H9 (cell line): ENCODE data around the gene NCDN. TPM values are rescaled to one million over a fixed set of nuclear protein-coding genes. Genes with fewer than 3 reads are reported as not detected.
A peak's percentile ranks its signal among the peaks of the same experiment; 100 is the strongest.

ENCODE experiments used
- DNase-seq: peaks from one replicate; pipeline ENCODE4 v3.0.0-alpha.2; 2017
- H2AFZ ChIP-seq: one replicate; pipeline ENCODE4 v1.6.1; 2013; ENCODE audit warnings: mild to moderate bottlenecking, low read length, control low read depth, moderate library complexity
- H2AK5ac ChIP-seq: 2 replicates; pipeline ENCODE4 v1.6.1; 2013; ENCODE audit warnings: low read length, control low read depth, mixed read lengths; ENCODE audit not compliant: insufficient read length
- H2BK120ac ChIP-seq: one replicate; pipeline ENCODE4 v1.6.1; 2013; ENCODE audit warnings: low read depth, mild to moderate bottlenecking, low read length, control low read depth, inconsistent platforms; ENCODE audit not compliant: poor library complexity, severe bottlenecking
- H2BK12ac ChIP-seq: 2 replicates; pipeline ENCODE4 v1.6.1; 2013; ENCODE audit warnings: low read length, control low read depth, mixed read lengths, low read depth; ENCODE audit not compliant: insufficient read length
- H2BK15ac ChIP-seq: 2 replicates; pipeline ENCODE4 v1.6.1; 2013; ENCODE audit warnings: low read depth, low read length, control low read depth
- H2BK20ac ChIP-seq: one replicate; pipeline ENCODE4 v1.6.1; 2013; ENCODE audit warnings: low read depth, mild to moderate bottlenecking, low read length, control low read depth, inconsistent platforms; ENCODE audit not compliant: poor library complexity, severe bottlenecking
- H2BK5ac ChIP-seq: 2 replicates; pipeline ENCODE4 v1.6.1; 2013; ENCODE audit warnings: low read length, control low read depth, mixed read lengths; ENCODE audit not compliant: insufficient read length
- H3K14ac ChIP-seq: 2 replicates; pipeline ENCODE4 v1.6.1; 2013; ENCODE audit warnings: low read length, control low read depth; ENCODE audit not compliant: insufficient read depth
- H3K18ac ChIP-seq: 2 replicates; pipeline ENCODE4 v1.6.1; 2013; ENCODE audit warnings: low read depth, mild to moderate bottlenecking, mixed read lengths, low read length, control low read depth; ENCODE audit not compliant: insufficient read length
- H3K23ac ChIP-seq: 2 replicates; pipeline ENCODE4 v1.6.1; 2013; ENCODE audit warnings: low read length, control low read depth, mixed read lengths, low read depth; ENCODE audit not compliant: insufficient read length
- H3K23me2 ChIP-seq: 2 replicates; pipeline ENCODE4 v1.6.1; 2013; ENCODE audit warnings: low read depth, mild to moderate bottlenecking, mixed read lengths, low read length, control low read depth; ENCODE audit not compliant: insufficient read length, poor library complexity, severe bottlenecking
- H3K27ac ChIP-seq: 2 replicates; pipeline ENCODE4 v1.5.1; 2013; ENCODE audit warnings: low read length, control low read depth, mixed read lengths, low read depth; ENCODE audit not compliant: insufficient read length
- H3K27me3 ChIP-seq: 2 replicates; pipeline ENCODE4 v1.6.1; 2013; ENCODE audit warnings: low read length, control low read depth, inconsistent platforms; ENCODE audit not compliant: insufficient read depth
- H3K4ac ChIP-seq: 2 replicates; pipeline ENCODE4 v1.6.1; 2013; ENCODE audit warnings: low read depth, mild to moderate bottlenecking, control low read depth, inconsistent platforms, low read length, moderate library complexity
- H3K4me1 ChIP-seq: 2 replicates; pipeline ENCODE4 v1.6.1; 2013; ENCODE audit warnings: low read length, control low read depth, inconsistent platforms; ENCODE audit not compliant: insufficient read depth
- H3K4me2 ChIP-seq: 2 replicates; pipeline ENCODE4 v1.6.1; 2013; ENCODE audit warnings: low read length, control low read depth, mixed read lengths; ENCODE audit not compliant: insufficient read length, insufficient read depth
- H3K56ac ChIP-seq: 2 replicates; pipeline ENCODE4 v1.6.1; 2013; ENCODE audit warnings: low read depth, mild to moderate bottlenecking, mixed read lengths, low read length, control low read depth; ENCODE audit not compliant: insufficient read length
- H3K79me1 ChIP-seq: 2 replicates; pipeline ENCODE4 v1.6.1; 2013; ENCODE audit warnings: low read depth, mild to moderate bottlenecking, moderate library complexity, low read length, control low read depth, inconsistent platforms; ENCODE audit not compliant: insufficient read depth, poor library complexity, severe bottlenecking
- H3K79me2 ChIP-seq: 2 replicates; pipeline ENCODE4 v1.6.1; 2013; ENCODE audit warnings: low read length, control low read depth, inconsistent platforms; ENCODE audit not compliant: insufficient read depth
- H3K9ac ChIP-seq: 2 replicates; pipeline ENCODE4 v1.6.1; 2013; ENCODE audit warnings: low read length, control low read depth, mixed read lengths; ENCODE audit not compliant: insufficient read length; ENCODE audit errors: extremely low read depth
- H3K9me3 ChIP-seq: one replicate; pipeline ENCODE4 v1.6.1; 2013; ENCODE audit warnings: low read depth, low read length, inconsistent platforms; ENCODE audit not compliant: control insufficient read depth
- H3T11ph ChIP-seq: one replicate; pipeline ENCODE4 v1.6.1; 2013; ENCODE audit warnings: mild to moderate bottlenecking, low read length, control low read depth, inconsistent platforms
- H4K20me1 ChIP-seq: one replicate; pipeline ENCODE4 v1.6.1; 2013; ENCODE audit not compliant: control insufficient read depth, insufficient read length, insufficient read depth
- H4K5ac ChIP-seq: 2 replicates; pipeline ENCODE4 v1.6.1; 2013; ENCODE audit warnings: low read depth, mild to moderate bottlenecking, mixed read lengths, low read length, control low read depth; ENCODE audit not compliant: insufficient read length
- H4K8ac ChIP-seq: replicated peaks from 2 replicates; pipeline ENCODE4 v1.6.1; 2013; ENCODE audit warnings: low read length, control low read depth, mixed read lengths, low read depth; ENCODE audit not compliant: insufficient read length
- H4K91ac ChIP-seq: 2 replicates; pipeline ENCODE4 v1.6.1; 2013; ENCODE audit warnings: low read depth, mild to moderate bottlenecking, moderate library complexity, mixed read lengths, low read length, control low read depth; ENCODE audit not compliant: insufficient read length
- H3K27ac Mint-ChIP-seq, 3 experiments: 2 replicates in 2 of 3; 3 replicates in 1 of 3; pipeline ENCODE4 v1.8.0; 2020 to 2021; ENCODE audit warnings: mixed read lengths in 3 of 3, mild to moderate bottlenecking in 1 of 3, moderate library complexity in 1 of 3
- H3K27me3 Mint-ChIP-seq: 2 replicates; pipeline ENCODE4 v1.8.0; 2021; ENCODE audit warnings: low read depth, mild to moderate bottlenecking, moderate library complexity, mixed read lengths
- H3K36me3 Mint-ChIP-seq, 3 experiments: 2 replicates in 2 of 3; 3 replicates in 1 of 3; pipeline ENCODE4 v1.8.0; 2020 to 2021; ENCODE audit warnings: low read depth in 3 of 3, mixed read lengths in 3 of 3; ENCODE audit not compliant: insufficient read depth in 1 of 3
- H3K4me1 Mint-ChIP-seq, 2 experiments: 2 replicates each; pipeline ENCODE4 v1.8.0; 2020; ENCODE audit warnings: mixed read lengths in 2 of 2
- H3K4me3 Mint-ChIP-seq, 2 experiments: 2 replicates in 1 of 2; 3 replicates in 1 of 2; pipeline ENCODE4 v1.8.0; 2020 to 2021; ENCODE audit warnings: mild to moderate bottlenecking in 2 of 2, mixed read lengths in 2 of 2, moderate library complexity in 1 of 2
- H3K9me3 Mint-ChIP-seq, 2 experiments: 2 replicates in 1 of 2; 3 replicates in 1 of 2; pipeline ENCODE4 v1.8.0; 2020; ENCODE audit warnings: mild to moderate bottlenecking in 2 of 2, mixed read lengths in 2 of 2, moderate library complexity in 1 of 2
- WGBS: extraction: QIAGEN DNeasy Blood & Tissue Kit; methylation state at CpG from one replicate; pipeline ENCODE4 v1.1.7; 2013; ENCODE audit warnings: missing lambda C conversion rate, low lambda C conversion rate, mixed read lengths; ENCODE audit not compliant: insufficient read length; ENCODE audit errors: extremely low coverage; 5-methylcytosine and 5-hydroxymethylcytosine counted together
- long read RNA-seq: library from polyadenylated mRNA; unstranded; transcript quantifications from one replicate; pipeline ENCODE4 v2.0.0, GENCODE V29; 2020
- total RNA-seq: library from RNA; stranded (reverse); gene quantifications from 2 replicates; pipeline ENCODE4 v1.2.1, GENCODE V29; 2021
- TF ChIP-seq, protein P1 (sequence below): fragments of 200-600 bp; sonication (generic); conservative IDR thresholded peaks from 3 replicates; pipeline ENCODE4 v1.8.0; 2021; ENCODE audit warnings: antibody characterized with exemption, mild to moderate bottlenecking

Gene NCDN, protein sequence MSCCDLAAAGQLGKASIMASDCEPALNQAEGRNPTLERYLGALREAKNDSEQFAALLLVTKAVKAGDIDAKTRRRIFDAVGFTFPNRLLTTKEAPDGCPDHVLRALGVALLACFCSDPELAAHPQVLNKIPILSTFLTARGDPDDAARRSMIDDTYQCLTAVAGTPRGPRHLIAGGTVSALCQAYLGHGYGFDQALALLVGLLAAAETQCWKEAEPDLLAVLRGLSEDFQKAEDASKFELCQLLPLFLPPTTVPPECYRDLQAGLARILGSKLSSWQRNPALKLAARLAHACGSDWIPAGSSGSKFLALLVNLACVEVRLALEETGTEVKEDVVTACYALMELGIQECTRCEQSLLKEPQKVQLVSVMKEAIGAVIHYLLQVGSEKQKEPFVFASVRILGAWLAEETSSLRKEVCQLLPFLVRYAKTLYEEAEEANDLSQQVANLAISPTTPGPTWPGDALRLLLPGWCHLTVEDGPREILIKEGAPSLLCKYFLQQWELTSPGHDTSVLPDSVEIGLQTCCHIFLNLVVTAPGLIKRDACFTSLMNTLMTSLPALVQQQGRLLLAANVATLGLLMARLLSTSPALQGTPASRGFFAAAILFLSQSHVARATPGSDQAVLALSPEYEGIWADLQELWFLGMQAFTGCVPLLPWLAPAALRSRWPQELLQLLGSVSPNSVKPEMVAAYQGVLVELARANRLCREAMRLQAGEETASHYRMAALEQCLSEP
- 44.2 and 48.4 TPM in 2 replicates for total RNA-seq
- long read RNA-seq, transcript NCDN-201 (8 exons, 3,433 nt), result major isoform, 101 of 170 reads
- long read RNA-seq, transcript NCDN-202 (7 exons, 3,683 nt), result minor isoform, 6 of 170 reads
- long read RNA-seq, partial matches to known transcripts, result 33 of 170 reads
- long read RNA-seq, other reads (novel, unspliced or antisense), result 30 of 170 reads

DNA sequence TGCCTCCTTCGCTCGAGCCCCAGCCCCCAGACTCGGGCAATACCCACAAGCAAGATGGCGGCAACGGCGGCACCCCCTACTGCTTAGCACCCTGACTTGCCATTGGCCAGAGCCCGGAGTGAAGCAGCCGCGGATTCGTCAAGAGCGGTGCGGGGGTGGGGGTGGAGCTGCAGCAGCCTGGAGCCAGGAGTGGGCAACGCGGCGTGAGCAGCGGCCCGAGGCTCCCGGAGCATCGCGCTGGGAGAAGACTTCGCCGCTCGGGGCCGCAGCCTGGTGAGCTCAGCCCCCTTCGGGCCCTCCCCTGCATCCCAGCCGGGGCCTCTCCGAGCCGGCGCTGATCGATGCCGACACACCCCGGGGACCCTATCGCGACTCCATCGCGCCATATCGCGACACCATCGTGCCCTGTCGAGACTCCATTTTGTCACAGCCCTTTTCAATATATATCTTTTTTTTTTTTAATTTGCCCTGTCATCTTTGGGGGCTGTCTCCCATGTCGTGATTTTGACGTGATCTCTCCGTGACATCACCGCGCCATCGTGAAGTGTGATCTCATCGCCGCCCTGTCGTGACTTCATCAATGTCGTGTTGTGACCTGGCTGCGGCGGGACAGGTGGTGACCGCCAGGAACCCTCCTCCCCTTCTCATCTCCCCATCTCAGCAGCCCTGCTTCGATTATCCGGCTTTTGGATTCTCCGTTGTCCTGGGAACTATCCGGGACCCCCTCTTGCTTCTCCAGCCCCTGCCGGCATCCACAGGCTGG, at the start of gene NCDN:
NCDN (plus strand) TSS at position 189 of the 763 bp plus-strand sequence; CDS start at position 581, 392 bp downstream.
- Mint-ChIP-seq H3K4me3 (peak within 1 kb of the TSS; percentile 91 to 98), H3K27me3 (no peaks in the 10 kb centered on the region), H3K36me3 (peaks cover 16 to 43% (median 32%) of the 10 kb centered on the region in 3 experiments; a peak in 6 of 7 replicates), H3K9me3 (peaks cover 0 to 4% of the 10 kb centered on the region in 2 experiments; a peak in 2 of 5 replicates), H3K4me1 (peaks cover 45 to 55% of the 10 kb centered on the region in 2 experiments), H3K27ac (peak within 1 kb of the TSS; percentile 98)
- H4K8ac ChIP-seq, result peak within 1 kb of the TSS; percentile 63
- peak; percentile 99 for DNase-seq
- peak within 1 kb of the TSS; percentile 98 for H3K4me2 ChIP-seq
- no CpG with 5 or more reads among the region's 58 CpGs for WGBS
- no peak within 1 kb of the TSS for H3T11ph ChIP-seq
- no peak within 1 kb of the TSS for H3K56ac ChIP-seq
- no peak within 1 kb of the TSS for H2BK15ac ChIP-seq
- H3K27ac ChIP-seq, result no peak within 1 kb of the TSS
- H3K79me1 ChIP-seq, result no peaks in the 10 kb centered on the region
- peak within 1 kb of the TSS; percentile 97 for H3K18ac ChIP-seq
- no peak within 1 kb of the TSS for H3K23ac ChIP-seq
- no peak within 1 kb of the TSS for H2BK120ac ChIP-seq
- no peak within 1 kb of the TSS for H4K5ac ChIP-seq
- no peak within 1 kb of the TSS for H2AFZ ChIP-seq
- H3K4me1 ChIP-seq, result peaks cover 6% of the 10 kb centered on the region; the same call in 1 of the 2 replicates
- no peak within 1 kb of the TSS for H3K4ac ChIP-seq
- no peak within 1 kb of the TSS for H4K91ac ChIP-seq
- no peak within 1 kb of the TSS for H2BK20ac ChIP-seq
- H3K23me2 ChIP-seq, result peaks cover 21% of the 10 kb centered on the region
- H4K20me1 ChIP-seq, result no peaks in the 10 kb centered on the region
- TF ChIP-seq, protein P1, sequence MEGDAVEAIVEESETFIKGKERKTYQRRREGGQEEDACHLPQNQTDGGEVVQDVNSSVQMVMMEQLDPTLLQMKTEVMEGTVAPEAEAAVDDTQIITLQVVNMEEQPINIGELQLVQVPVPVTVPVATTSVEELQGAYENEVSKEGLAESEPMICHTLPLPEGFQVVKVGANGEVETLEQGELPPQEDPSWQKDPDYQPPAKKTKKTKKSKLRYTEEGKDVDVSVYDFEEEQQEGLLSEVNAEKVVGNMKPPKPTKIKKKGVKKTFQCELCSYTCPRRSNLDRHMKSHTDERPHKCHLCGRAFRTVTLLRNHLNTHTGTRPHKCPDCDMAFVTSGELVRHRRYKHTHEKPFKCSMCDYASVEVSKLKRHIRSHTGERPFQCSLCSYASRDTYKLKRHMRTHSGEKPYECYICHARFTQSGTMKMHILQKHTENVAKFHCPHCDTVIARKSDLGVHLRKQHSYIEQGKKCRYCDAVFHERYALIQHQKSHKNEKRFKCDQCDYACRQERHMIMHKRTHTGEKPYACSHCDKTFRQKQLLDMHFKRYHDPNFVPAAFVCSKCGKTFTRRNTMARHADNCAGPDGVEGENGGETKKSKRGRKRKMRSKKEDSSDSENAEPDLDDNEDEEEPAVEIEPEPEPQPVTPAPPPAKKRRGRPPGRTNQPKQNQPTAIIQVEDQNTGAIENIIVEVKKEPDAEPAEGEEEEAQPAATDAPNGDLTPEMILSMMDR, result no peak
- H3K79me2 ChIP-seq, result peaks cover 6% of the 10 kb centered on the region; the same call in 1 of the 2 replicates
- no peaks in the 10 kb centered on the region for H3K27me3 ChIP-seq
- H3K9ac ChIP-seq, result peak within 1 kb of the TSS; percentile 77
- H2BK5ac ChIP-seq, result no peak within 1 kb of the TSS
- H2BK12ac ChIP-seq, result no peak within 1 kb of the TSS
- peak within 1 kb of the TSS; percentile 90 for H3K14ac ChIP-seq
- H3K9me3 ChIP-seq, result no peaks in the 10 kb centered on the region
- no peak within 1 kb of the TSS for H2AK5ac ChIP-seq
